SHP77 (cell line): Measurements from ENCODE around the gene TMEM8B.

Experiments used
- DNase-seq, 2 experiments: peaks; one replicate each; lab custom pipeline; 2025; lab: John Stamatoyannopoulos, UW

The TMEM8B gene

DNA sequence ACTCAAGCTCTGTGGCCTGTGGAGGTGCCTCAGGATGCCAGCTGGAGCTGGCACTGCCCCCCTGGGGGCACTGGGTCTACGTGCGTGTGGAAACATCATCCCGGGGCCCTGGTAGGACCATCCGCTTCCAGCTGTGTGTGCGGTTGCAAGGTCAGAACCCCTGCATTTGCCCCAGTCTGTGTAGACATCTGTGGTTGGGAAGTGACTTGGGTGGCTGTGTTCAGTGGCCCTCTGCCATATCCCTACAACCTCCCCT is 12.5 kb downstream of the TMEM8B start:
- DNase-seq, result no peak

DNA sequence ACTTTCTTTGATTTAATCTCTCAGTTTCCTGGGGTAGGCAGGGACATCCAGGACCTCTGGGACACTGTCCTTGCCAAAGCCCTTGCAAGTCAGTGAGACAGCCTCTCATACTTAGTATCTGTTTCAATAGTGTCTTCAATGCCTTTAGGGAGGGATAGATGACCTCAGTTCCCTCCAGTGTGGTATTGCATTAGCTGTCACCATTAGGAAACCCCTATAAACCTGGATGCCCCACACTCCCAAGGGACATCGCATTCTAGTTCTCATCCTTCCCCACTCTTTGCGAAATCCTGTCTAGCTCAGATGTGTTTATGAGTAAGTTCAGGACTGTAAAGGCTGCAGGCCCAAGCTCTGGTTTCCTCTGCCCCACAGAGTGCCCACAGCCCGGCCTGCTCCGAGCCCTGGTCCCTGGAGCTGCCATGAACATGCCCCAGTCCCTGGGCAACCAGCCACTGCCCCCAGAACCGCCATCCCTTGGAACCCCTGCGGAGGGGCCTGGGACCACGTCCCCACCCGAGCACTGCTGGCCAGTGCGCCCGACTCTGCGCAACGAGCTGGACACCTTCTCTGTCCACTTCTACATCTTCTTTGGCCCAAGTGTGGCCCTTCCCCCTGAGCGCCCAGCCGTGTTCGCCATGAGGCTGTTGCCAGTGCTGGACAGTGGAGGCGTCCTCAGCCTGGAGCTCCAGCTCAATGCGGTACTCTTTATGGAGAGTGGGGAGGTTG is 13.2 kb downstream of the TMEM8B start:
- DNase-seq, result no peak

DNA sequence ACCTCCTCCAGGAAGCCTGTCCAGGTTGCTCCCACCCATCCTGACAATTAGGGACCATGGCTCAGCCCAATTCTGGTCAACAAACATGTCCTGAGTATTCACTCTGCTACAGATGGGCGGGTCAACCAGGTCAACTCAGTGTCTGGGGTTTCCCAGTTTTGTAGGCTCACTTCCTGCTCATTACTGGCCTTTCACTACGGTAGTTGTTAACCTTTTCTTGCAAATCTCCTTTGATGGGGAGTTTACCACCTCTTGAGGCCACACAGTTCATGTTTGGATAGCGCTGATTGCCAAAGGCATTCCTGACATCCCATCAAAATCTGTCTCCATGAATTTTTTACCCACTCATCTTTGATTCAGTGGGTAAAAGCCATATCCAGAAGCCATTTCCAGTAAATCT is 13.8 kb downstream of the TMEM8B start:
- DNase-seq, result no peak

DNA sequence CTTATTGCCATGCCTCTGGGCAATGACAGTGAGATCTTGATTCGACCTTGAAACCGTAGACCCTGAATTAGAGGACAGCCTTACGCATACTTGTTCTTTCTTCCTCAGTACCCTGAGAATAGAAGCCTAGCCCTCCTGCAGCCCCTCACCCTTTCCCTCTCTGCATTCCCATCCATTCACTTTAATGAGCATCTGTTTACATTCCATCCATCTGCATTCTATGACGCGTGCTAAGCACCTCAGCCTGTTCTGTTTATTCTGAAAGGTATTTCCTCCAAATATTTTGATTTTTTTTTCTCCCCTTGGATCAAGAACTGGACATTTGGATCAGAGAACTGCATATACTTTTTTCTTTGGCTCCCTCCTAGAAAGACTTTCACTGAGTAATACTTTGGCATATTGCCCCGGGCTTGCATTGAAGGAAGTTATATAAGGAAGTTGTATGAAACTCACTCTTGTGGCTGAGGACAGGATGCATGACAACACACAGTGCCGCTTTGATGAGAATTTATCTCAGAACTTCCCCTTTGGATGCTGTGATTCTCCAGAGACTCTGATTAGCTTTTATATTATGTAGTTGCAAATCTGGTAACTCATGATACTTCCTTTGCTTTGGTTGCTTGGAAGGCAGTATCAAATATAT is 15.7 kb downstream of the TMEM8B start:
- no peak for DNase-seq

DNA sequence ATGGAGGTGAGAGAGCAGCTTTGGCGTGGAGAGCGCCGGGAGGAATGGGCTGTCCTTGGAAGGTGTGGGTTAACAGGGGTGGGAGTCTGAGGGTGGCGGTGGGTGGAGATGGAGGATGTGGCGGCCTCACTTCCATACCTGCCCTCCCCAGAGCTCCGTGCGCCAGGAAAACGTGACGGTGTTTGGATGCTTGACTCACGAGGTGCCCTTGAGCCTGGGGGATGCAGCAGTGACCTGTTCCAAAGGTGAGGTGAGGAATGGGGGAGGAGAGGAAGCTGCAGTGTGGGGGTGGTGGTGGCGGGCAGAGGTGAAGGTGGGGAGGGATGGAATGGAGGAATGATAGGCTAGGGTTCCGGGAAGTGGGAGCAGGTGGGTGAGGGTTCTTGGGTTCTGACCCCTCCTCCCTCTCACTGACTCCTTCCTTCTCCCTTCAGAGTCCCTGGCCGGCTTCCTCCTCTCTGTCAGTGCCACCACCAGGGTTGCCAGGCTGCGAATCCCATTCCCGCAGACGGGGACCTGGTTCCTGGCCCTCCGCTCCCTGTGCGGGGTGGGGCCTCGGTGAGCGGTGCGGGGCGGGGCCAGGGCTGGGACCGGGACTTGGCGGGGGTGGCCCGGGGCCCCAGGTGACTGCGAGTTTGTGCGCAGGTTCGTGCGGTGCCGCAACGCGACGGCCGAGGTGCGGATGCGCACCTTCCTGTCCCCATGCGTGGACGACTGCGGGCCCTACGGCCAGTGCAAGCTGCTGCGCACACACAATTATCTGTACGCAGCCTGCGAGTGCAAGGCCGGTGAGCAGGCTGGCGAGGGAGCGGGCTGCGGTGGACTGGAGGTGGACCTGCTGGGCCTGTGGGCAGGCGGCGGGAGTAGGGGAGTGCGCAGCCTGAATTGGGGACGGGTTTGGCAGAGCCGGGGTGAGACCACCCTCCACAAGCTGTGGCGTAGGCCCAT is 17.1 kb downstream of the TMEM8B start:
- no peak for DNase-seq

DNA sequence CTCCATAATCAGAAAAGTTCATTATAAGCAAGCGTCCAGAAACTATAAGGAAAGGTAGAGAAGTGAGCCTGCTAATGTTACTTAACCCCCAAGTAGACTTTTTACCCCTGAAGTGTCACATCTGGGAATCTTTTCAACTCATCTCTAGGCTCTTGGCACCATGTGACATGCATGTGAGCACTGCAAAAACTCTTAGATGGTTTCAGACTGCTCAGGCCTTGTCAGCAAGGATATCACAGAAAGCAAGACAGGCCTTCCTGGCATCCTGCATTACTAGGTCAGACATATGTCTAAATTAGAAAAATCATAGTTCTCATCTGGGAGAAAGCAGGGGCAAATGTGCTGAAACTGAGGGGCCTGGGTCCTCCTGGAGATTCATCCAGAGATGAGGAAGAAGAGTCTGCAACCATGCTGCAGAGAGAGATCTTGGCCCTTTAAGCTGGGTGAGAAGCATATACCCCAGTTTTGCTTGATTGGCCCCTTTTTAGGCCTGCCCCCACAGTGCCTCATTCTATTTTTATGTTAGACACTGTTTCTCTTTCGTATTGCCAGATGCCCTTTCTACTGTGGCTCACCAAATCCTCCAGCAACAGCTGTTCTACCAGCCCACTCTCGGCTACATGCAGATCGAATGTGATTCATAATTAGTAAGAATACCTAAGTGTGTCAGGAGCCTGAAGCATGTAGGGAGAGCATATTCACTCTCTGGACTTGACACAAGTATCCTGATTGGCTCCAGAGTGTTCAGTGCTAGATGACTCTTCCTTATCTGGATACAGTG is 19.0 kb downstream of the TMEM8B start:
- DNase-seq, result no peak

DNA sequence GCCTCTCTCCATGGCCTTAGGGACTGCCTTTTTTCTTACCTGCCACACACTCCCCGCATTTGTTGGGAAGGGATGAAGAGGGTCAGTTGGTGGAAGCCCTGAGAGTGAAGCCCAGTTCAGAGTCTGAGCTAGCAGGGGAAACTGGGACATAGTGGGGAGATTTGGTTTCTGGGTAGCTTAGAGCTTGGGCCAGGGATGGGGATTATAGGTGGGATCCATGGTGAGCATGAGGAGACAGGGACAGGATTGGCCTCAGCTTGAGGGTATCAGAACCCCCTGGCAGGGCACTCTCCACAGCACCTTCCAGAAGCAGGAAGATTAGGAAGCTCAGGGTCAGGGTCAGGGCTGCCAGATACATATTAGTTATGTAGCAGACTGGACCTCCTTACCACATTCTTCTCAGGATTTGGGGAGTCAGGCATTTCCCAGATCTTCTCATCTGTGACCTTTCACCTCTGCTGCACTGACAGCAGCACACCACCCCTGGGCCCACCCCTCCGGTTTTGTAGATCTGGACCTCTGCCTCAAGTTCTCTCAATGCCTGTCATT is 23.3 kb downstream of the TMEM8B start:
- DNase-seq, result no peak

DNA sequence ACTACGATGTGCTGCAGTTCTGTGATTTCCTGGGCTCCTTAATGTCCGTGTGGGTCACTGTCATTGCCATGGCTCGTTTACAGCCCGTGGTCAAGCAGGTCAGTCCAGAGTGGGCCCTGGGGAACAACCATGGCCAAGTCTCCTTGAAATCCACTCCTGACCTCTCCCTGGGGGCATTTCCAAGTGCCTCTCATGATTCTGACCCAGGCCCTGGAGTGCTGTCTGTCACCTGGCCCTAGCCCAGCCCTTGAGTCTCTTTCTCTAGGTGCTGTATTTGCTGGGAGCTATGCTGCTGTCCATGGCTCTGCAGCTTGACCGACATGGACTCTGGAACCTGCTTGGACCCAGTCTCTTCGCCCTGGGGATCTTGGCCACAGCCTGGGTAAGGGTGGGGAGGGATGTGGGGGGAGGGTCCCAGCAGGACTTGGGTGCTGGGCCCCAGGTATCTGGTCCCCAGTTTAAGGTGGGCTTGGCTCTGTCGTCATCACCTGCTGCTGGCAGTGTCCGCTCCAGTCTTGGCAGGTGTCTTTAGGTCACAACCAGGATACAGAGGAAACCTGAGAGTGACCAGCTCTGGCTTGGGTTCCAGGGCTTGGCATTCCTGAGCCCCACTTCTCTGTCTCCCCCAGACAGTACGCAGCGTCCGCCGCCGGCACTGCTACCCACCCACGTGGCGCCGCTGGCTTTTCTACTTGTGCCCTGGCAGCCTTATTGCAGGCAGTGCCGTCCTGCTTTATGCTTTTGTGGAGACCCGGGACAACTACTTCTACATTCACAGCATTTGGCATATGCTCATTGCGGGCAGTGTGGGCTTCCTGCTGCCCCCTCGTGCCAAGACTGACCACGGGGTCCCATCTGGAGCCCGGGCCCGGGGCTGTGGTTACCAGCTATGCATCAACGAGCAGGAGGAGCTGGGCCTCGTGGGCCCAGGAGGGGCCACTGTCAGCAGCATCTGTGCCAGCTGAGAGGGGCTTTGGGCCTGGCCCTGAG is 24.1 kb downstream of the TMEM8B start:
- DNase-seq, result no peak

DNA sequence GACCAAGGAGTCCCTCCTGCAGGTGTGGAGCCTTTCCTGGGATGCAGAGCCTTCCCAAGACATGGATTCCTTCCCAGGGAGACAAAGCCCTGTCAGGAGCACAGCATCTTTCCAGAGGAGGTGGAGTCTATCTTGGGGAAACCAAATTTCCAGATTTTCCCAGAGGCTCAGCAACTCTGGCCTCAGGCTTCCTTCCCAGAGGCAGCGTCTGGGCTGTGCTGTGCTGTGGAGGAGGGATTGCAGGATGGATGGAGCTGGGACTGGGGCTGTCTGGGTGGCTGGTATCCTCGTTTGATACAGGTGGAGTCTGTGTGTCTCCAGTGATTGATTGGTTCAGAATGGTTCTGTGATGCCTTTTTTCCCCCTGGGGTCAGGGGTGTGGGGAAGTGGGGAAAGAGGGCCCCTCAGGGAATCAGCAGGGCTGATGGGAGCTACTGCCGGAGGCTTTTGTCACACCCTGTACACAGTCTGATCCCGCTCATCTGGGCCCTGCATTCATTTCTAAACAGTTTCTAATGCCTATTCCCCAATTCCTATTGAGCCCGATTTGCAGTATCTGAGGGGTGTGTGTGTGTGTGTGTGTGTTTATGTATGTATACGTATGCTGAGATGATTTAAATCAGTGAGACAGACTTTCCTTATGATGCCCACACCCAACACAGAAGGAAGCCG is 25.2 kb downstream of the TMEM8B start:
- DNase-seq, result no peak

DNA sequence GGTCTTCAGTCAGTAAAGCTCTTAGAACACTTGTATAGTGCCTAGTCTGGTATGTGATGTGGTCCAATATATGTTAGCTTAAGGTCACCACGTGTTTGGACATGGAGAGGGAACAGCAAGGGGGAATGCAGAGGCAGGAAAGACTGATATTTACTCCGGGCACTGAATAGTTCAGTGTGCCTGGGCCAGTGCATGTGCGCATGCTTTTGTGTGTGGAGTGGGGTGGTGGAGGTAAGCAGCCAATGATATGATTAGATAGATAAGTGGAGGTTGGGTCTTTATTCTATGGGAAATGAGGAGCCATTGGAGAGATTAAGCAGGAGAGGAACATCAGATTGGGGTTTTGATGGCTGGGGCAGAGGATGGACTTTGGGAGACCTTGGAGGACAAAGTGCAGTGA is 27.2 kb downstream of the TMEM8B start:
- DNase-seq, result no peak

DNA sequence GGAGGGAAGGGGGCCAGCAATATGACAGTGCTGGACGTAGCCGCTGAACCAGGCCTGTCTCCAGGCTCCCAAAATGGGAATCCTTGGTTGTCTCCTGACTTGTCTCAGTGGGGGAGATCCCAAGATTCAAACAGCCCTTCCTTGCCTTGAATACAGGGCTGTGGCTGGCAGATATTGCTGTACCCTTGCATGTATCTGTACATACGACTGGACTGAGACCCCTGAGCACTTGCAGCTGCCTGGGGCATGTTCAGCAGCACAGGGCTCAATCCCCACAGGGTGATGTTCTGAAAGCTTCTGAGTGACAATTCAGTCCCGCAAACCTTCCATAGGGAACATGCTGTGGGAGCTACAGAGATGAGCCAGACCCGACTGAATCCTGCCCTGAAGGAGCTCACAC is 27.9 kb downstream of the TMEM8B start:
- DNase-seq, result no peak

DNA sequence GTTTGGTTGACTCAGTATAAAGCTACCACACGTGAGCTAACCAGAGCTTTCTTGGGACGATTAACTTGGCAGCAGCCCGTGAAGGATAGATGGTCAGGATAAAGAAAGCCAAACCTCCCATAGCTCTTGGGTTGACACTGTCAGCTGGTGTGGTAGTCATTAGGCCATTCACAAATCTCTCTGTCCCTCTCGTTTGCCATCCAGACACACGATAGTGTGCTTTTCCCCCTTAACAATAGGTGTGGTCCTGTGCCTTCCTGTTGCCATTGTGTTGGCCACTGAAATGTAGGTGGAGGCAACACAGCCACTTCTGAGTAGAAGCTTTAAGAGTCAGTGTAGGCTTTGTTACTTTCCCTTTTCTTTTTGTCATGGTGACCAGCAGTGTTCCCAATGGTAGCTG is 29.4 kb downstream of the TMEM8B start:
- DNase-seq, result no peak

DNA sequence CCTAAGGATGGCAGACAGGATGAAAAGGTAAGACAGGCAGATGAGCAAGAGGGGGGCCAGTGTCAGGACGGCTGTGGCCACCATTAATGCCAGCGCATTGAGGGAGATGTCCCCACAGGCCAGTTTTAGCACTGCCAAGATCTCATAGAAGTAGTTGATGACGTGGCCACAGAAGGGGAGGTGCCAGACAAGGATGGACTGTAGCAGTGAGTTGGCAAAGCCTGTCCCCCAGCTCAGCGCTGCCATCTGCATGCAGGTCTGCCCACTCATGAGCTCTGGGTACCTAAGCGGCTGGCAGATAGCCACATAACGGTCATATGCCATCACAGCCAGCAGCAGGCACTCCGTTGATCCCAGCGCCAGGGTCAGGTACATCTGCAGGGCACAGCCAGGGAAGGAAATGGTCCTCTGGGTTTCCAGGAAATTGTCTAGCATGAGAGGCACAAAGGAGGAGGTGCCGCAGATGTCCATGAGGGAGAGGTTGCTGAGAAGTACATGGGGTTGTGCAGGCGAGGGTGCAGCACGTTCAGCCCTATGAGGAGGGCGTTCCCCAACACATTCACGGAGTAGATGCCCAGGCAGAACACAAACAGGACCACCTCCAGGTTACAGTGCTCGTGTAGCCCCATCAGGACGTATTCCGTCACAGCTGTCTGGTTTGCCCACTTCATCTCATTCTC is 30.4 kb downstream of the TMEM8B start:
- peak in 1 of 2 experiments; percentile 17 for DNase-seq

DNA sequence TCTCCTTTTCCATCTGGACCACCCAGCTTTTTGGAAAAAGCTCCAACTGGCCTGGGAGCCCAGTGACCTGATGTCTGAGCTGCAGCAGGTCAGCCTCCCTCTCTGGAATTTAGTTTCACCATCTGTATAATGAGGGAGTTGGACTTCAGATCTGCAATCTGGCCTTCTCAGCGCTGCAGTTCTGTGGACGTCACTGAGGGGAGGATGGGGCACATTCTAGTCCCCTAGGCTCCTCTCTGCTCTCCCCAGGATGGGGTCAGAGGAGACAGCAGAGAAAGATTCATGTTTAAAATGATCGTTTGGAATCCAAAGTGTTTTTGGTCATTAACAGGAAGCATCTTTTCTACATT is 30.9 kb downstream of the TMEM8B start:
- no peak for DNase-seq

DNA sequence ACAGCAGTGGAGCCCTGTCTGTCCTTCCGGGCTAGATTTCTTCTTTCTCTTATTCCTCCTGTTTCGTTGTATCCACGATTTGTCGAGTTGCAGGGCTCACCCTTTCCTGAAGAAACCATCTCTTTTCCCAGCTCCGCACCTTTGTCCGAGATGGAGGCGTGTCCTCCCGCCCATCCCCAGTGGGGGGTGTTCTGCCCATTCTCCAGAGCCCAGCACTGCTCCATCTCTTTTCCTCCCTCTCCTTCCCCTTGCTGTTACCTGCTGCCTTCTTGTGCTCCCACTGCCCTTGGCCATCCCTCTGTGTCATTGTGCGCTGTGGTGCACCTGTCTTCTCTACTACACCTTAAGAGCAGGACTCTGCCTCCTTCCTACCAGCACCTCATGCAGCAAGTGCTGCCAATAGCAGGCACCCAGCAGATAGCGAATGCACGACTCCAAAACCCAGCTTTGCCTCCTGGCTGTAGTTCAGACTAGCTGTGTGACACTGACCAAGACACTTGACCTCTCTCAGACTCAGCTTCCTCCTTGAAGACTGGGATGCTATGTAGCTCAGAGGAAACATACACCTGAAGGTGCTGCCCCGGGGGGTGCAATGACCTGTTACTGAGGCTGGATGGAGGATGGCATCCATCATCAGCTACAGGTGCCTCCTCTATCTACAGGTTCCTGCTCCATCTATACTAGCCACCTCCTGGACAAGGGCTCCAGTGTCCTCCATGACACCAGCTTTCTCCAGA is 32.3 kb downstream of the TMEM8B start:
- no peak for DNase-seq

DNA sequence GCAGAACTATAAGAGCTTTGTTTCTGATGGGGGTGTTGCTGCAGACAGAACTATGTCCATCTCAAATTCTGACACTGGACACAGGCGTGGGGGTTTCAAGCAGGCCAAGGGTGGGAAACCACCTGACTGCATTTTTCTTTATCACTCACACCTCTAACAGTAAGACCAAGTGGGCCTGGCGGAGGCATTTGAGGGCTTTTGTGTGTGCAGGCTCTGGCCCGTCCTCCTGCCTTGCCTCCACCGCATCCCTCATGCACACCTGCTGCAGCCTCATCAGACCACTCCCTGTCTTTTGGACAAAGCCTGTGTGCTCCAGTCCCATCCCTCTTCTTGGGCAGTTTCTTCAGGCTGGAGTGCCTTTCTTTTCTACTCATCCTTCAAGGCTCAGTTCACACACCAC is 33.3 kb downstream of the TMEM8B start:
- no peak for DNase-seq

DNA sequence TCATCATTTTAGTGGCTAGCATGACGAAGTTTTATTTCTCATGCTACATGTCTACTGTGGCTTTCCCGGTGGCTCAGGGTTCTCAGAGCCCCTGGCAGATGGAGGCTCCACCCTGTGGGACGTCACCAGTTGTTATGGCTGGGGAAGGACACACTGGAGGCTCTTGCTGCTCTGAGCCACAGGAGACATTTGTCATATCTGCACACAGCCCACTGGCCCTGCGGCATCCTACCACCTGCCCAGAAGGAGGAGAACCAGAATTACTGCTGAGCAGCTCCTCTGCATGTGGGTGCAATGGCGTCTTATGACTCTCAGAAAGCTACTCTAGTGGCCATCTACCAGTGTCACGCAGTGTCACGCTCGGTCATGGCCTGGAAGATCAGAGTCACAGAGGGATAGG is 34.6 kb downstream of the TMEM8B start:
- DNase-seq, result no peak

DNA sequence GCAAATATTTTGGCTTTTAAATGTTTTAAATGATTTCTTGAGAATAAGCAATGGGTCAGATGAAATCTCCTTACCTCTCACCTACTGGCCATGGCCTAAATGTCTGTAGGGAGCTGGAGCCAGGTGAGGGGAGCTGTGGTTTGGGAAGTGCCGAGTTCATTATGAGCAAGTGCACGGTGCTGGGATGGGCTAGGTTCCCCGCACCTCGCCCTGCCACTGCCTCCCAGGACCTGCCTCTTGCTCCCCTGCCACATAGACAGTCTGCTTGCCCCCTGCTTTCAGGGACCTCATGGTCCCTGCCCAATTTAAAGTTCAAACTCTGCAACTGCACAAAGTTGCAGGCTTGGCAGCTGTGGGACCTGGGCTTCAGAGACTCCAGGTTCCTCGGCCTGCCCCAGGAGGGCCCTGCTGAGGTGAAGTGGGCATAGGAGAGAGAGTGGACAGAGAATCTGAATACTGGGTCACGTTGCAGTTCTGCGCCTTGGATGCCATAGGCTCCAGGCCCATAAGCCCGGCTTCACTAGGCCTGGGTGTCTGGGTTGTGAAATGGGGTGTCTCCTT is 35.7 kb downstream of the TMEM8B start:
- DNase-seq, result no peak

DNA sequence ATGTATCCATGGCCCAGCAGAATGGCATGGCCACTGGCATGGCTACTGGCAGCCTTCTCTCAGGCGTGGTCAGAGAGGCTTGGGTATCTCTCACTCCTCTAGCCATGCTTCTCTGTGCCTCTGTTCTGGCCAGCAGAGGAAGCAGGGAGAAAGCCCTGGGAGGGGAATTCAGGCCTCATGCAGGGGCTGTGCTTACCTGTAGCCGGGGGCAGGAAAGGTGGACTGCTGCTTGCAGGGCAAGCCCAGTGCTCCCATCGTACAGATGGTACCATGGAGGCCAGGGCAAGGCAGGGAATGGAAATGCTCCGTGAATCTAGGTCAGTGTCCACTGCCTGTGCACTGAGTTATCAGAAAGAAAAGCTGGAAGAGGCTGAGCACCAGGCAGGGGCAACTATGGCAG is 38.5 kb downstream of the TMEM8B start:
- no peak for DNase-seq
